Measurements from ENCODE around the gene AJAP1.

Gene AJAP1

DNA sequence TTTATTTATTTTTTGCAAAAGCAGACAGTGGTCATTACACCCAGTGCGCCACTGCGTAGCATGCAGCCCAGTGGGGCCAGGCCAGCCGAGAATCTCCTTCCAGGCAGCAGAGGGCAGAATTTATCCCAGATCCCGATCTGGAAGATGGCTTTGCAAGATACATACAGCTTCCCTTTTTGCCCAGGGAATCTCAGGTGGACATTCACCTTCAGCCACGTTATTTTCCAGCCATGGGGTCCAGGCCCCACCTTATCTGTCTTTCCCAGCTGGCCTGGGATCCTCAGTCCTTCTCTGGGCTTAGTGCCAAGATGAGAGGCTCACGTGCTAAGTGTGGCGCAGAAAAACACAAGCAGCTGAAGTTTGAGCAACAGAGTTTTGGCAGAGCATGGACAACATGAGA, 123.6 kb downstream of the AJAP1 start:
- peak in 1 of 2 experiments; percentile 34 for DNase-seq

DNA sequence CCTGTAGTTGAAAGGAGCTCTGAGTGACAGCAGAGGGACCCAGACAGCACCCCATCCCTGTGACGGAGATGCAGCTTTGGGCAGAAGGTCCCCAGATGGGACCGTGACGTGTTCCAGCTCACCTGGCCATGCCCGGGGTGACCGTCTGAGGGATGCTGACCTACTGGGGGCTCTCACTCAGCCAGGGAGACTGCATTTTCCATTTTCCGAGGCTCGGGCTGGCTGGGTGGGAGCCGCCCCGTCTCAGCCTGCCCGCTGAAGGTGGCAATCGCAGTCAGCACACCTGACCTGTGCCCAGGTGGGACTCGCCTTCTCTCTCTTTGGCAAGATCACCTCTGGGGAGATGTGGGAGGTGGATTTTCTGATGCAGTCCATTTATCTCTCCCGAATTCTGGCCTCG, 127.2 kb downstream of the AJAP1 start:
- no peak for DNase-seq

DNA sequence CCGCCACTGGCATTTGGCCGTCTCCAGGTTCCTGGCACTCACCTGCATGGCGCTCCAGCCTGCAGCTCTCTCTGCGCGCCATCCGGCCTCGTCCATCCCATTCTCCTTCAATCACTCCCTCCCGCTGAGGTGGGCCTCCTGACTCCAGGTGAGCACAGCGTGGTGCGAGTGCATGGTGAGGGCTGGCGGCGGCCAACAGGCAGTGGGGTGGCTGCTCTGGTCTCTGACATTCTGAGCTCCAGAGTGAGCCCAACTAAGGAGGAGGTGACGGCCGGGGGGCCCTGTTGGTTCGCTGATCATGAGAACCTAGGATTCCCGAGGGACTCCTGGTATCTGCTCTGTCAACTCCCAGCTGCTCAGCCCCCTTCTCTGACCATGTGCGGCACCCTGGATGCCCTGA, 130.4 kb downstream of the AJAP1 start:
- DNase-seq = no peak

DNA sequence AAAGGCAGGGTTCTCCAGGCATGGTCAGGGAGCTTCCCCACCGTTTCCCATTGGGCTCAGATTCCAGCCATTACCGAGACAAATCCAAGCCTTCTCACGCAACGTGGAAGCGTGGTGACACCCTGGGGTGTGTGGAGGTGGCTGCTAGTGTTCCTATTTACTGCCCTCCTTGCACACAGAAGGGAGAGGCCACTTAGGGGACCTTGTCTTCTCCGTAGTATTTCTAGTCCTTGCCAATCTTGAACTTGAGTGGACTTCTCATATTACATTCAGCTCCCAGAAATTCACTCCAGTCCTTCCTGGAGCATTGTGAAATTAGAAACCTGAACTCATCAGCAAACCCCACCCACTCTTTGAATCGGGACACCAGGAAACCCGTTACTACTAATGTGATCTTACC, 131.6 kb downstream of the AJAP1 start:
- no peak for DNase-seq

DNA sequence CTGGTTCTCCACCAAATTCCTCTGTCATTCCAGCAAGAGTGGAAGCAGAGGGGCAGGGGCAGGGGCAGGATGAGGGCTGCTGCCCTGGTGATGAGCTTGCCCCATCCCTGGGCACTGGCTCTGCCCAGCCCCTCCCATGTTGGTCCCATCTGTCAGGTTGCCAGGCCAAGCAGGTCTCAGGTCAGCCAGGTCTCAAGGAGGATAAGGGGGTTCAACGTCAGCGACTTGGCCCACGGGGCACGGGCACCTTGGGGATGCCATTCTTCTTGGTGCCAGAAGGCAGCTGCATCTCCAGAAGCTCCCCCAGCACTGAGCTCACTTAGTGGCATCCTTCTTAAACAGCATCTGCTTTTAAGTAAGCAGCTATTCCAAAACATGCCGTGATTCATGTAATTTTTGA, 133.1 kb downstream of the AJAP1 start:
- DNase-seq = no peak

DNA sequence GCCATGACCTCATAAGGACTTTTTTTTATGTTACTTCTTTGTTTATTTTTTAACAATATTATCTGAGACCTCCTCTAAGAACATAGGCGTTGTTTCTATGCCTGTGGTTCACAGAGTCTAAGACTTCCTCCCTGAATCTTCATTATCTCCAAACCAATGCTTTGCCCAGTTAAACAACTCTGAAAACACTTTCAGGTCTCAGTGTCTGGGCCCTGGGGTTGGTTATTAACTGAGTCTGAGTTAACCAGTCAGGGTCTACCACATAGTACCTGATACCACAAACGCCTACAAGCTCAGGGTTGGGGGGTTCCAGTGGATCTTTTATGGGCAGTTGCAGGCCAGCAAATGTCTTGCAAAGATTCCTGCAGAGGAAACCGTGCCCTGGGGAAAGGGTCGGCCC, 138.2 kb downstream of the AJAP1 start:
- DNase-seq = no peak

DNA sequence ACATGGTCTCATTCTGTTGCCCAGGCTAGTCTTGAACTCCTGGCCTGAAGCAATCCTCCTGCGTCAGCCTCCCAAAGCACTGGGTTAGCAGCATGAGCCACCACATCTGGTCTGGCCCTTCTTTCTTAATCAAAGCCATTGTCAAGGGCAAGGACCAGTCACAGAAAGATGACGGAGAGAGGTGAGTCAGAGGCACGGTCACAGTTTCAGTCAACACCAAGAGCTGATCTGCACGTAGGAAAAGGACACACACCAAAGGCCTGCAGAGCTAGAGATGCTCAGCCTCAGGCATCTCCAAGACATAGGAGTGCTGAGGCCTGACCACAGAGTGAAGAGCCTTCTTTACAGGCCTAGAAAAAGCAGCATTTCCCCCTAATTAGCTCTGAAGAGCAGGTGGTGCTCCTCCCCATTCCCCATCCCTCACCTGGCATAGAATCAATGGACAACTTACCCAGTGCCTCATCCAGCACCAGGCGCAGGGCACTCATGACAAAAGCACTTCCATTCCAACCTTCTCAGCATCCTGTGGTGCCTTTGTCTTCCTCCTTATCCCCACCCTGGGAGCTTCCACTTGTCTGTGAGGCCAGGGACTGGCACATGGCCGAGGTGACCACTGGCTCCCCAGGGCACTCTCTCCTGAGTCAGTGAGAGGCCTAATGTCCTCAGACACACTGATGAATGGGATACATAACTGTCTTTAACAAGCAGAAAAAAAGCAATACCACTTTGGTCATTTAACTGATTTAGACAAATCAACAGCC, 139.8 kb downstream of the AJAP1 start:
- DNase-seq = no peak

DNA sequence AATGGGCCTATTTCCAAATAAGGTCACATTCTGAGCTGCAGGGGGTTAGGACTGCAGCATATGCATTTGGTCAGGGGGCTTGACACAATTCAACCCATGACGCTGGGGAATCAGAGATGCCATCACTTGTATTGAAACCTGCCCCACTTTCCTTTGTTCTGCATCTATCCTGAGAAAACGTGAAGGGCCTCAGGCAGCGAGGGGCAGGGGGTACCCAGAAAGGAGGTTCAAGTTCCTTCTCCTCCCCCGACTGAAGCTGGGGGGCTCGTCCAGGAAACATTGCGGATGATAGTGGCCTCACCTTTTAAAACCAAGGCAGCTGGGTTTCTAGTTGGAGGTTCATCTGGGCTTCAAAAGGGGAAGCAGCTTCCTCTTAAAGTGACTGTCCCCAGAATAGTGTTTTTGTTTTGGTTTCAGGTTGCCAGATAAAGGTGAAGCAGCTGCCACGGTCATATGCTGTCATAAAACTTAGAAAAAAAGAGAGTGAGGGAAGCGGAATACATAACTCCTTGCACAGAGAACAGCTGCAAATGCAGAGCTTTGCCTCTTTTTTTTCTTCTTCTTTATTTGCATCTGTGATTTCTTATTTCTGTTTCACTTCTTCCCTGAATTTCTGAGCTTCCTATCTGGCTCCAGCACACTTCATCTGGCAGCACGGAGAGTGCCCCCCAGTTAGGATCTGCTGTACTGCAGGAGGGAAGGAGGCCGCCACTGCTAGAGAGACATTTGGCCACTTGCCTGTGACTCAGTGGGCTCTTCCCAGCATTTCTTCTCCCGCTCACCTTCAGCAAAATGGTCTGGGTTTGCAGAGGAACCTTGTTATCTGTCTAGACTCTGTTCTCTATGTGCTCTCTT, 142.0 kb downstream of the AJAP1 start:
- no peak for DNase-seq

DNA sequence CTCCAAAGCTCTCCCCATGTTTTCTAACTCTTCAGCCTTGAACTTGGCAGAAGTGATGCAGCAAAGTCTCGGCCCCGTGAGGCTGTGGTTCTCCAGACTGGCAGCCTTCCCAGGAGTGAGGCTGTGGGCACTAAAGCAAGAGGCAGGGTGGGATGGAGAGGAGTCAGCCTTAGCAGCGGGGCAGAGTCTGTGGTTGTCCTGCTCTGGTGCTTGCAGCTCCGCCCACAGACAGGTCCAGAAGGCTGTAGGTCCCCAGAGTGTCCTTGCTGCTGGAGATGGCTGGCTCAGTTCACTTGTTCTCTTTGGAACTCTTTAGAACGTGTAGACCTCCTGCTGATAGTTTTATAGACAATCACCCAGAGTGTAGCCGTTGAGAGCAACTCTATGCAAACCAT, 142.6 kb downstream of the AJAP1 start:
- no peak for DNase-seq

DNA sequence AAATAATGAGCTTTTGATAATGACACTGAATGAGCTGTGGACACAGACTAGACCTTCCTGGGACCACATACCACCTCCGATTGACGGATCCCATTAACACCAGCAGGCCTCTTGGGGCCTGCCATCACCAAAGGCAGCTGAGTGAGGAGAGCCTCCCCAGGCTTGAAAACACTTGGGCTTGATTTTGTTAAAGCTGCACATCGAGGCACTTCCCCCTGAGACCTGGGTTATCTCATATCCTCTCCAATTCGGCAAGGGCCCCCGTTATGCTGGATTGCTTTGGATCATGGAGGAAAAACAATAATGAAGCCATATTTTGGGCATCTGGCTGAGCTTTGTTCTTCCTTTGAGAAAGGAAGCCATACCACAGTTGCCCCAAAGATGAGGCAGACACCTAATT, 143.0 kb downstream of the AJAP1 start:
- DNase-seq = no peak

DNA sequence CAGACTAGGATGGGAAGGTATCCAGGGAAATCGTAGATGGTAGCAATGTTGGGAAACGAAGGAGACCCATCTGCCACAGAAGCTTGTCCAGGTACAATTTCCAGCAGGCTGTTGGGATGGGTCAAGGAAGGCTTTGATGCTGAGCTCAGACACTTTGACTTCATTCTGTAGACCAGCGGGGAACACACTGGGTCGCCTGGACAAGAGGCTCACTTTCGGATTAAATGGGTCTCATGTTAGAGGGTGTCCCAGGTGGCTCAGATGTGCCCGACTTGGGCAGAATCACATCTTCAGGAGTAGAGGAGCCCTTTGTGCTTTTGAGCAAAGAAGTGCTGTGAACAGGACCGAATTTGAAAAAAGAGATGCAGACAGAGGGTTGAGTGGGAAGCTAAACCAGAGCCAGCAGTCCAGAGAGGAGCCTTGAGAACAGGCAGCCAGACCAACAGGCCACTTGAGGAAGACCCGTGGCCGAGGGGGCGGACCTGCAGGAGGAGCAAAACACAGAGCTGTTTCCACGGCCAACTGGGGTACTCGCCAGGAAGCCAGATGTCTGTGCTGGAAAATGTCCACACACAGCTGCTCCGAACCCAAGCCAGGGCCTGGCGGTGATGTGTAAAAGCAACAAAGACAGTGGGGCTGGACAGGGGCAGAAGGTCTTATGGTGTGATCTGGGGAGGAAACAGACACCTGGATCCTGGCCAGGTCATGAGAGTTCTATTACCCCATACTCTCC, 146.9 kb downstream of the AJAP1 start:
- DNase-seq = no peak

DNA sequence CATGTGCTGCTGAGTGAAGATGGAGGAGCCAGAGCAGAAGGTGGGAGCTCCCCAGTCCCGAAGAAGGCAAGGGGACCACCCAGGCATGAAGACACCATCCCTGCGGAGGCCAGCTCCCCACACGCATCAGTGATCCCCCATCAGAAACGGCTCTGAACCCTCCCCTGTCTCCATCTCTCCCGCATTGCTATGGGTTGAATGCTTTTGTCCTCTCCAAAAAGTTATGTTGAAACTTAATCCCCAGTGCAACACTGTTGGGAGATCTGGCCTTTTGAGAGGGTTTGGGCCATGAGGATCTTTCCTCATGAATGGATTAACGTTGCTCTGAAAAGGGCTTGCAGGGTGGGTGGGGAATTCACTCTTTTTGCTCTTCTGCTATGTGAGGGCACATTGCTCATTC, 147.6 kb downstream of the AJAP1 start:
- no peak for DNase-seq

DNA sequence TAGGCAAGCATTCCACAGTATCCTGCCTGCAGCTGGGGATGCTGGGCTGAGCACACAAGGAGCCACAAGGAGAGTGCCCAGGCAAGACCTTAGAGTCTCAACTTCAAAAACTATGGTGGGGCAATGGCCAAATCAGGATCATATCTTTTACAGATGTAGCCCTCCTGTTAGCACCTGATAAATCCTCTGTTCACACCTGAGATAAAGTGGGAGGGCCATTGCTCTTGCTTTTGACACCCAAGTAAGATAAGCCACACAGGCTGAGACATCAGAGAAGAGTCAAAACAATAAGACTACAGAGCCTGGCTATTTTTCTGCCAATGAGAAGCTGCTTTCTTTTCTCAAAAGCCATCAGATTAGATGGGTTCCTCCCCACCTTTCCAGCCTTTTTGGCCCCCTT, 148.9 kb downstream of the AJAP1 start:
- DNase-seq = no peak

DNA sequence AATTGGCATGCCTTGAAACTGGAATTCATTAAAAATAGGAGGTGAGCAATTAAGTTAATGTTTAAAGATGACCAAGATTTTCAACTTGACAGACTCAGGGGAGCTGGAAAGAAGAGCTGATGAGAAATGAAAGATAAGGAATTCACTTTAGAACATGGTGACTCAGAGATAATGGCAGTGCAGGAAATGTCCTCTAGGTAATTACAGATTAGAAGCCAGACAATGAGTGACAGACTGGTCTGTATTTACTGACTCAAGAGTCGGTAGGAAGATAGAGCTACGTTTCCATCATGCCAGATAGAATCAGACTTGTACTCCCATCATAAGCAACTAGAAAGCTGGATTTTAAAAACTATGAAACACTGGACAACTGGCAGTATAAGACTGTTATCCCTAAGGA, 151.6 kb downstream of the AJAP1 start:
- DNase-seq = no peak

DNA sequence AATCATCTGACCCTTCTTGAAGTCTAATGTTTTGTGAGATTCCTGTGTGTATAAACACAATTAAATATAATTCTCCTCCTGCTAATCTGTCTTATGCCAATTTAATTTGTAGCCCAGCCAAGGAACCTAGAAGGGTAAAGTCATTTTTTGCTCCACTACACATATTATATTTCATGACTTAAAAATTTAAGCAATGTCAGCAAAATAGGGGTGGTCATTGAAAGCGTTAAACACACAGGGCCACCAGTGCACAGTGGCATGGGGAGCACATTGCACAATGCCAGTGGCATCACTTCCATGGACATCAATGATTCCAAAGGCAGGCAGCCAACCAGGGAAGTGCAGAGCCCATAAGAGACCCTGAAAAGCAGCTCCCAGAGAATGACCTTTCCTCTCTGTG, 166.1 kb downstream of the AJAP1 start:
- DNase-seq = no peak

DNA sequence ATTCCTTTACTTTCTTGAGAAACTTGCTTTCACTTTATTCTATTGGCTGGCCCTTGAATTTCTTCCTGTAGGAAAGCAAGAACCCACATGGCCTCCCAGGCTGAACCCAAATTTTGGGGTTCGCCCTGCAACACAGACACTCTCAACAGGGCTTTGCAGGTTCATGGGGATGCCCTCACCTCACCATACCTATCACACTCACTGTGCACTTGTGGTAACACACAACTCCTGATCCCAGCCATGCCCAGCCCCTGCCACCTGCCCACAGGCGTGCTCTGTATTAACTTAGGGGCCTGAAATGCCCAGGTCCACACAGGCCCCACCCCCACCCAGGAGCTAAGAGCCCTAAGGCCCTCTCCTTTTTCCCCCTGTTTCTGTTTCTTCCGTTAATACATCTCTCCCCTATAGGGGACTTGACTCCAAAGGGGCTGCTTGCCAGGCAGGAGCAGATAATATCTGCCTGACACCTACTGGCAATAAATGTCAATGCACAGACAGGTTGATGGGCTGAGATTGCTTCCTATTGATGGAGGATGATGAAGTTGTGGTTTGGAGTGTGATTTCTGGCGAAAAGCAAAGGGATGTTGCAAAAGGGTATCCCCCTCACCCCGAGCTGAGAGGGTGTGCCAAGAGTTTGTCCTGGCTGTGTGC, 171.5 kb downstream of the AJAP1 start:
- peak in 1 of 2 experiments; percentile 23 for DNase-seq

DNA sequence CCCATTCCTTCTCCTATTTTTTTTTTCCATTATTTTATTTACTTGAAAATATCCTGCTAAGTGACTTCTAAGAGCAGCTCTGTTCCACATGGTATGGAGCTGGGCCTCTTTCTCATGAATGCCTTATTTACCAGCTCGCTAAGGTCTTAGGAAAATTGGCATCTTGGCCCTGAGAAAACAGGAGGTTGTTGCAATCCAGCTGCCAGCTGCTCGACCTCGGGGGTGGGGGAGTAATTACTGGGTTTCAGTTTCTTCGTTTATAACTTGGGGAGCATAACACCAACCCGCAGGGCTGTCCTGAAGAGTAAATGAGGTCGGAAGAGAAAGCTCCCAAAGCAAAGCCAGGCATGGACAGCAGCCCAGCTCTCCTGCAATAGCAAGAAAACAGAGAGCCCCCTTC, 176.3 kb downstream of the AJAP1 start:
- no peak for DNase-seq

DNA sequence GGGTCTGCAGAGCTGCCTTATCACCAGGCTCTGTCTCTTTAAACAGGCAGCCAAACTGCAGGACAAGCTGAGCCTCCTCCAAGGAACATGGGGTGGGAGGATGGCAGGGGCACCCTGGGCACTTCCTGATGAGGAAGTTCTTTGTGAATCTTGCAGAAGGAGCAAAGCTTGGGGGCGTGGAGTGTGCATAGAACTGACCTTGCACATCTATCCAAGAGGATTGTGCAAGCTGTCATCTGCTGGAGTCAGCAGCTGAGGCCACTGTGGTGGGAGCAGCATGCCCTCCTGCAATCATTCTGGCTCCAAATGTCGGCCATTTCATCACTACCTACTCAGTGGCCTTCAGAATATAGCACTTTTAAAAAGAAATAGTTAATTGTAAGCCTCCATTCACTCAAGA, 182.2 kb downstream of the AJAP1 start:
- DNase-seq = no peak

DNA sequence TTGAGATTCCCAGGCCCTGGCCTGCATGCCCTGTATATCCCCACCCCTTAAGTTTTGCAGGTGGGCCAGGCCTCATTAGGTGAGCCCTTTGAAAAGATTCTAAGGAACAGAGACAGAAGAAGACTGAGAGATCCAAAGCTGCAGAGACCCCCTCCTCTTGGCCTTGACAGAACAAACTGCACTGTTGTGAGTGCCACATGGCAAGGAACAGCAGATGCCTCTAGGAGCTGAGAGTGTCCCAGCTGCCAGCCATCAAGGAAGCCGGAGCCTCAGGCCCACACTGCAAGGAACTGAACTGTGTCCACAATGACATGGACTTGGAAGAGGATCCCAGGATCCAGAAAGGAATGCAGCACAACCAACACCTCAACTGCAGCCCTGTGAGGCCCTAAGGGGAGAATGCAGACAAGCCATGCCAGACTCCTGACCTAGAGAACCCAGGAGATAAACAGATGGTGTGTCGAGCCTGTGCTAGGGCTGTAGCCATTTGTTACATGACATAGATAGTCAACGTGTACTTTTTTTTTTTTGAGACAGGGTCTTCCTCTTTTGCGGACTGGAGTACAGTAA, 182.7 kb downstream of the AJAP1 start:
- no peak for DNase-seq

DNA sequence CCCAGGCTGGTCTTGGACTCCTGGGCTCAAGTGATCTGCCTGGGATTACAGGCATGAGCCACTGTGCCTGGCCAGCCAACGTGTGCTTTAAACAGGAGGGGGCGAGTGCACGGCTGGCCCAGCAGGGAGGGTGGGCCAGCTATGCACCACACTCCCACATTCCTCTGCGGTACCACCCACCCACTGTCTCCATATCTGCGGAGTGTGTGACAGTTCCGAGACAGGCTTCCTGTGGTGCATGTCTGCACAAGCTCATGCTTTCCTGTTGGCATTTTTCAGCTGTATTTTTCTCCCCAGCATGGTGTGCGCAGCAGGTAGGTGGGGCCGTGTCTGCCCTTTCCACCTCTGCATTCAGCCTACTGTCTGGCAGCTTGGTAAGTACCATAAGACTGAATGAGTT, 183.3 kb downstream of the AJAP1 start:
- DNase-seq = no peak

DNA sequence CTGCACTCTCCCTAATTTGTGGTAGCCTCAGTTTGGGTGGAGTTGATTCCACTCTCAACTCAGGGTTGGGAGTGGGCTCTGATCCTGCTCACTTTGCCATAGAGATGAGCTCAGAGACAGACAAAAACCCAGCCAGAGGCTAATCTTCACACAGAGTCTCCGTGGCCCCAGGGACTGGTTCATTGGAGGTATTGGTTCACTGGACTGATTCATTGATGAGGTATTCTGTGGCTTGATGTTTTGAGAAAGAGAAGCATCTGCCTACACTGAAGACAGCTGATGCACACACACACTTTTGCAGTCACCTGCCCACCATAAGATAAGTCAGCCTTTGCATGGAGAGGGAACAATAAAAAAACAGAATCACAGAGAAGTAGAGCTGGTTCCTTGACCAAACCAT, 183.8 kb downstream of the AJAP1 start:
- no peak for DNase-seq
